GM23338 (cell line): ENCODE data around the gene LRSAM1. TPM values are rescaled to one million over a fixed set of nuclear protein-coding genes. Genes with fewer than 3 reads are reported as not detected.

Experiments
- ATAC-seq: fragments of 200-7000 bp; cut with Tn5 transposase; 3 replicates; pipeline ENCODE4 v1.9.1; 2020
- DNase-seq: peaks from one replicate; pipeline ENCODE4 v3.0.0-alpha.2; 2015; ENCODE audit warnings: low spot score
- H2AFZ ChIP-seq: fragments of 200-600 bp; sonication (generic); 2 replicates; pipeline ENCODE4 v1.8.0; 2016; ENCODE audit warnings: antibody characterized with exemption, mild to moderate bottlenecking, moderate library complexity
- H3F3A ChIP-seq: fragments of 200-600 bp; sonication (generic); replicated peaks from 2 replicates; pipeline ENCODE4 v1.8.0; 2017; ENCODE audit warnings: antibody characterized with exemption, mixed run types, low read depth
- H3K27ac ChIP-seq: fragments of 200-600 bp; sonication (generic); 2 replicates; pipeline ENCODE4 v1.6.1; 2016; ENCODE audit warnings: low read depth
- H3K27me3 ChIP-seq: fragments of 200-600 bp; sonication (generic); 2 replicates; pipeline ENCODE4 v1.8.0; 2016; ENCODE audit warnings: mild to moderate bottlenecking, mixed run types, moderate library complexity; ENCODE audit not compliant: insufficient read depth
- H3K36me3 ChIP-seq: fragments of 200-600 bp; sonication (generic); 2 replicates; pipeline ENCODE4 v1.8.0; 2016; ENCODE audit warnings: mild to moderate bottlenecking; ENCODE audit not compliant: insufficient read depth
- H3K4me1 ChIP-seq: fragments of 200-600 bp; sonication (generic); 2 replicates; pipeline ENCODE4 v1.8.0; 2016; ENCODE audit warnings: mild to moderate bottlenecking, moderate library complexity; ENCODE audit not compliant: insufficient read depth
- H3K4me2 ChIP-seq: fragments of 200-600 bp; sonication (generic); 2 replicates; pipeline ENCODE4 v1.7.1; 2017; ENCODE audit warnings: mixed run types
- H3K4me3 ChIP-seq: fragments of 200-600 bp; sonication (generic); 2 replicates; pipeline ENCODE4 v1.6.1; 2016; ENCODE audit warnings: mixed run types
- H3K79me2 ChIP-seq: fragments of 200-600 bp; sonication (generic); replicated peaks from 2 replicates; pipeline ENCODE4 v1.8.0; 2017; ENCODE audit warnings: mild to moderate bottlenecking; ENCODE audit not compliant: insufficient read depth
- H3K9me2 ChIP-seq: fragments of 200-600 bp; sonication (generic); 2 replicates; pipeline ENCODE4 v1.8.0; 2017; ENCODE audit not compliant: insufficient read depth
- H4K20me1 ChIP-seq: fragments of 200-600 bp; sonication (generic); replicated peaks from 2 replicates; pipeline ENCODE4 v1.8.0; 2017; ENCODE audit warnings: mild to moderate bottlenecking; ENCODE audit not compliant: insufficient read depth
- H3K27ac Mint-ChIP-seq: 2 replicates; pipeline ENCODE4 v1.8.0; 2020; ENCODE audit warnings: inconsistent platforms, mild to moderate bottlenecking, moderate library complexity, mixed read lengths
- H3K27me3 Mint-ChIP-seq: 3 replicates; pipeline ENCODE4 v1.8.0; 2022; ENCODE audit warnings: low read depth, mild to moderate bottlenecking, moderate library complexity, mixed read lengths, inconsistent platforms; ENCODE audit not compliant: insufficient read depth, poor library complexity
- H3K36me3 Mint-ChIP-seq: 3 replicates; pipeline ENCODE4 v1.8.0; 2021; ENCODE audit warnings: low read depth, mild to moderate bottlenecking, inconsistent platforms, moderate library complexity, mixed read lengths
- H3K4me1 Mint-ChIP-seq: 3 replicates; pipeline ENCODE4 v1.8.0; 2020; ENCODE audit warnings: mild to moderate bottlenecking, inconsistent platforms, mixed read lengths
- H3K4me3 Mint-ChIP-seq: 3 replicates; pipeline ENCODE4 v1.8.0; 2021; ENCODE audit warnings: moderate library complexity, mild to moderate bottlenecking, inconsistent platforms, mixed read lengths
- H3K9me3 Mint-ChIP-seq: 3 replicates; pipeline ENCODE4 v1.8.0; 2020; ENCODE audit warnings: moderate library complexity, mild to moderate bottlenecking, inconsistent platforms, mixed read lengths
- CREB1 ChIP-seq: fragments of 250-450 bp; sonication (Bioruptor Pico); IDR thresholded peaks from 2 replicates; pipeline ENCODE4 v1.5.0; 2020; ENCODE audit warnings: low read depth, mild to moderate bottlenecking, moderate library complexity
- ETS1 ChIP-seq: IDR thresholded peaks from 2 replicates; pipeline ENCODE4 v1.6.1; 2016; ENCODE audit warnings: antibody characterized with exemption
- EZH2 ChIP-seq: fragments of 200-600 bp; sonication (generic); IDR thresholded peaks from one replicate; pipeline ENCODE4 v1.8.0; 2017; ENCODE audit warnings: antibody characterized with exemption, mild to moderate bottlenecking, low read depth; ENCODE audit not compliant: unreplicated experiment
- EZH2phosphoT487 ChIP-seq: fragments of 200-600 bp; sonication (generic); IDR thresholded peaks from one replicate; pipeline ENCODE4 v1.8.1; 2018; ENCODE audit warnings: antibody characterized with exemption; ENCODE audit not compliant: unreplicated experiment
- JUNB ChIP-seq: IDR thresholded peaks from one replicate; pipeline ENCODE4 v1.6.1; 2016; ENCODE audit warnings: antibody characterized with exemption; ENCODE audit not compliant: unreplicated experiment
- NANOG ChIP-seq: IDR thresholded peaks from 2 replicates; pipeline ENCODE4 v1.6.1; 2016; ENCODE audit warnings: antibody characterized with exemption, borderline replicate concordance
- POLR2AphosphoS5 ChIP-seq: IDR thresholded peaks from 2 replicates; pipeline ENCODE4 v1.6.1; 2016; ENCODE audit warnings: antibody characterized with exemption, low read depth
- REST ChIP-seq: IDR thresholded peaks from one replicate; pipeline ENCODE4 v1.6.1; 2018; ENCODE audit warnings: antibody characterized with exemption; ENCODE audit not compliant: unreplicated experiment
- STAT1 ChIP-seq: IDR thresholded peaks from one replicate; pipeline ENCODE4 v1.6.1; 2016; ENCODE audit warnings: antibody characterized with exemption; ENCODE audit not compliant: unreplicated experiment
- ZNF114 ChIP-seq: fragments of 250-450 bp; sonication (Bioruptor Pico); IDR thresholded peaks from 2 replicates; pipeline ENCODE4 v1.5.0; 2020; ENCODE audit warnings: mild to moderate bottlenecking, moderate library complexity
- ZNF331 ChIP-seq: fragments of 250-450 bp; sonication (Bioruptor Pico); IDR thresholded peaks from 2 replicates; pipeline ENCODE4 v1.5.0; 2020; ENCODE audit warnings: low read depth, mild to moderate bottlenecking, moderate library complexity
- polyA plus RNA-seq: library from polyadenylated mRNA; unstranded; fragments of >200 nt; fragmentation: Nextera tagmentation; extraction: Ambion mirVana; gene quantifications from 2 replicates; pipeline ENCODE4 v1.2.1, GENCODE V29; 2016
- total RNA-seq: library from RNA; depleted of rRNA; stranded (reverse); fragments of >200 nt; shearing (Covaris generic); gene quantifications from 2 replicates; pipeline ENCODE4 v1.2.3, GENCODE V29; 2014
- TF ChIP-seq, protein P1 (sequence below), 2 experiments: fragments of 200-600 bp in 1 of 2; sonication (generic) in 1 of 2; conservative IDR thresholded peaks; 2 replicates each; pipeline versions ENCODE4 v1.5.1 to v1.6.1; 2016 to 2017; ENCODE audit warnings: antibody characterized with exemption in 2 of 2, low read depth in 2 of 2, mild to moderate bottlenecking in 2 of 2, moderate library complexity in 1 of 2
- TF ChIP-seq, protein P2 (sequence below): fragments of 250-450 bp; sonication (Bioruptor Pico); IDR thresholded peaks from 2 replicates; pipeline ENCODE4 v1.5.0; 2020; ENCODE audit warnings: mild to moderate bottlenecking, moderate library complexity

Gene LRSAM1
- total and polyA plus RNA-seq, 2 experiments from 2014 or later, result 12.8 to 21.9 TPM

GRCh38 chr9:127428348-127428747 lies 23.0 kb upstream of the LRSAM1 start:
- TF ChIP-seq, protein P1, sequence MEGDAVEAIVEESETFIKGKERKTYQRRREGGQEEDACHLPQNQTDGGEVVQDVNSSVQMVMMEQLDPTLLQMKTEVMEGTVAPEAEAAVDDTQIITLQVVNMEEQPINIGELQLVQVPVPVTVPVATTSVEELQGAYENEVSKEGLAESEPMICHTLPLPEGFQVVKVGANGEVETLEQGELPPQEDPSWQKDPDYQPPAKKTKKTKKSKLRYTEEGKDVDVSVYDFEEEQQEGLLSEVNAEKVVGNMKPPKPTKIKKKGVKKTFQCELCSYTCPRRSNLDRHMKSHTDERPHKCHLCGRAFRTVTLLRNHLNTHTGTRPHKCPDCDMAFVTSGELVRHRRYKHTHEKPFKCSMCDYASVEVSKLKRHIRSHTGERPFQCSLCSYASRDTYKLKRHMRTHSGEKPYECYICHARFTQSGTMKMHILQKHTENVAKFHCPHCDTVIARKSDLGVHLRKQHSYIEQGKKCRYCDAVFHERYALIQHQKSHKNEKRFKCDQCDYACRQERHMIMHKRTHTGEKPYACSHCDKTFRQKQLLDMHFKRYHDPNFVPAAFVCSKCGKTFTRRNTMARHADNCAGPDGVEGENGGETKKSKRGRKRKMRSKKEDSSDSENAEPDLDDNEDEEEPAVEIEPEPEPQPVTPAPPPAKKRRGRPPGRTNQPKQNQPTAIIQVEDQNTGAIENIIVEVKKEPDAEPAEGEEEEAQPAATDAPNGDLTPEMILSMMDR (conservative IDR thresholded peaks at IDR 0.05; ENCODE audit: low read depth in 2 of 2), result no peak
- no peak for TF ChIP-seq ZNF114 (CRISPR knock-in tag)
- no peak for TF ChIP-seq EZH2phosphoT487
- no peak for TF ChIP-seq STAT1
- no peak for TF ChIP-seq ZNF331 (CRISPR knock-in tag)
- no peak for TF ChIP-seq ETS1
- no peak for TF ChIP-seq POLR2AphosphoS5
- TF ChIP-seq REST, result no peak
- TF ChIP-seq NANOG, result no peak
- TF ChIP-seq CREB1 (CRISPR knock-in tag), result no peak
- TF ChIP-seq EZH2, result no peak
- no peak for TF ChIP-seq JUNB
- TF ChIP-seq, protein P2, sequence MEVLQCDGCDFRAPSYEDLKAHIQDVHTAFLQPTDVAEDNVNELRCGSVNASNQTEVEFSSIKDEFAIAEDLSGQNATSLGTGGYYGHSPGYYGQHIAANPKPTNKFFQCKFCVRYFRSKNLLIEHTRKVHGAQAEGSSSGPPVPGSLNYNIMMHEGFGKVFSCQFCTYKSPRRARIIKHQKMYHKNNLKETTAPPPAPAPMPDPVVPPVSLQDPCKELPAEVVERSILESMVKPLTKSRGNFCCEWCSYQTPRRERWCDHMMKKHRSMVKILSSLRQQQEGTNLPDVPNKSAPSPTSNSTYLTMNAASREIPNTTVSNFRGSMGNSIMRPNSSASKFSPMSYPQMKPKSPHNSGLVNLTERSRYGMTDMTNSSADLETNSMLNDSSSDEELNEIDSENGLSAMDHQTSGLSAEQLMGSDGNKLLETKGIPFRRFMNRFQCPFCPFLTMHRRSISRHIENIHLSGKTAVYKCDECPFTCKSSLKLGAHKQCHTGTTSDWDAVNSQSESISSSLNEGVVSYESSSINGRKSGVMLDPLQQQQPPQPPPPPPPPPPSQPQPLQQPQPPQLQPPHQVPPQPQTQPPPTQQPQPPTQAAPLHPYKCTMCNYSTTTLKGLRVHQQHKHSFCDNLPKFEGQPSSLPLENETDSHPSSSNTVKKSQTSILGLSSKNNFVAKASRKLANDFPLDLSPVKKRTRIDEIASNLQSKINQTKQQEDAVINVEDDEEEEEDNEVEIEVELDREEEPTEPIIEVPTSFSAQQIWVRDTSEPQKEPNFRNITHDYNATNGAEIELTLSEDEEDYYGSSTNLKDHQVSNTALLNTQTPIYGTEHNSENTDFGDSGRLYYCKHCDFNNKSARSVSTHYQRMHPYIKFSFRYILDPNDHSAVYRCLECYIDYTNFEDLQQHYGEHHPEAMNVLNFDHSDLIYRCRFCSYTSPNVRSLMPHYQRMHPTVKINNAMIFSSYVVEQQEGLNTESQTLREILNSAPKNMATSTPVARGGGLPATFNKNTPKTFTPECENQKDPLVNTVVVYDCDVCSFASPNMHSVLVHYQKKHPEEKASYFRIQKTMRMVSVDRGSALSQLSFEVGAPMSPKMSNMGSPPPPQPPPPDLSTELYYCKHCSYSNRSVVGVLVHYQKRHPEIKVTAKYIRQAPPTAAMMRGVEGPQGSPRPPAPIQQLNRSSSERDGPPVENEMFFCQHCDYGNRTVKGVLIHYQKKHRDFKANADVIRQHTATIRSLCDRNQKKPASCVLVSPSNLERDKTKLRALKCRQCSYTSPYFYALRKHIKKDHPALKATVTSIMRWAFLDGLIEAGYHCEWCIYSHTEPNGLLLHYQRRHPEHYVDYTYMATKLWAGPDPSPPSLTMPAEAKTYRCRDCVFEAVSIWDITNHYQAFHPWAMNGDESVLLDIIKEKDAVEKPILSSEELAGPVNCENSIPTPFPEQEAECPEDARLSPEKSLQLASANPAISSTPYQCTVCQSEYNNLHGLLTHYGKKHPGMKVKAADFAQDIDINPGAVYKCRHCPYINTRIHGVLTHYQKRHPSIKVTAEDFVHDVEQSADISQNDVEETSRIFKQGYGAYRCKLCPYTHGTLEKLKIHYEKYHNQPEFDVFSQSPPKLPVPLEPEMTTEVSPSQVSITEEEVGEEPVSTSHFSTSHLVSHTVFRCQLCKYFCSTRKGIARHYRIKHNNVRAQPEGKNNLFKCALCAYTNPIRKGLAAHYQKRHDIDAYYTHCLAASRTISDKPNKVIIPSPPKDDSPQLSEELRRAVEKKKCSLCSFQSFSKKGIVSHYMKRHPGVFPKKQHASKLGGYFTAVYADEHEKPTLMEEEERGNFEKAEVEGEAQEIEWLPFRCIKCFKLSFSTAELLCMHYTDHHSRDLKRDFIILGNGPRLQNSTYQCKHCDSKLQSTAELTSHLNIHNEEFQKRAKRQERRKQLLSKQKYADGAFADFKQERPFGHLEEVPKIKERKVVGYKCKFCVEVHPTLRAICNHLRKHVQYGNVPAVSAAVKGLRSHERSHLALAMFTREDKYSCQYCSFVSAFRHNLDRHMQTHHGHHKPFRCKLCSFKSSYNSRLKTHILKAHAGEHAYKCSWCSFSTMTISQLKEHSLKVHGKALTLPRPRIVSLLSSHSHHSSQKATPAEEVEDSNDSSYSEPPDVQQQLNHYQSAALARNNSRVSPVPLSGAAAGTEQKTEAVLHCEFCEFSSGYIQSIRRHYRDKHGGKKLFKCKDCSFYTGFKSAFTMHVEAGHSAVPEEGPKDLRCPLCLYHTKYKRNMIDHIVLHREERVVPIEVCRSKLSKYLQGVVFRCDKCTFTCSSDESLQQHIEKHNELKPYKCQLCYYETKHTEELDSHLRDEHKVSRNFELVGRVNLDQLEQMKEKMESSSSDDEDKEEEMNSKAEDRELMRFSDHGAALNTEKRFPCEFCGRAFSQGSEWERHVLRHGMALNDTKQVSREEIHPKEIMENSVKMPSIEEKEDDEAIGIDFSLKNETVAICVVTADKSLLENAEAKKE (CRISPR knock-in tag), result no peak
- Histone ChIP-seq H3K9me2 (no peaks in the 10 kb centered on the region), H3K4me2 (no peak overlapping the region), H3F3A (0 out of 2 replicates have a peak, but pooled peaks cover 3% of the 10 kb centered on the region), H3K27ac (no peak overlapping the region), H3K27me3 (no peaks in the 10 kb centered on the region), H4K20me1 (peaks cover 11% of the 10 kb centered on the region), H3K4me3 (no peak overlapping the region), H3K4me1 (peaks cover 6% of the 10 kb centered on the region; the same call in 1 of the 2 replicates), H3K36me3 (peaks cover 19% of the 10 kb centered on the region; the same call in 1 of the 2 replicates), H2AFZ (no peak overlapping the region), H3K79me2 (peaks cover 47% of the 10 kb centered on the region)
- Mint-ChIP-seq H3K27me3 (peaks cover 9% of the 10 kb centered on the region), H3K4me3 (no peak overlapping the region), H3K9me3 (no peaks in the 10 kb centered on the region), H3K4me1 (peaks cover 10% of the 10 kb centered on the region), H3K36me3 (peaks cover 40% of the 10 kb centered on the region), H3K27ac (no peak overlapping the region)
- ATAC-seq (no peak), DNase-seq (no peak)
